SK-N-SH (cell line): ENCODE measurements around the gene PPARD.

Experiments used
- CHD2 ChIP-seq: fragments of 150-350 bp; IDR thresholded peaks from 2 replicates; pipeline ENCODE4 v1.6.1; 2018; ENCODE audit warnings: low read length; ENCODE audit not compliant: partially characterized antibody
- CTCF ChIP-seq: fragments of 200-600 bp; sonication (generic); IDR thresholded peaks from 2 replicates; pipeline ENCODE4 v1.6.1; 2017; ENCODE audit warnings: antibody characterized with exemption, mild to moderate bottlenecking, moderate library complexity
- EP300 ChIP-seq, 2 experiments: IDR thresholded peaks; 2 replicates each; pipeline versions ENCODE4 v1.4.0 to v1.6.1; 2012; ENCODE audit warnings: borderline replicate concordance in 1 of 2, low read depth in 1 of 2, low read length in 1 of 2
- FOSL2 ChIP-seq: IDR thresholded peaks from 2 replicates; pipeline ENCODE4 v1.4.0; 2012; ENCODE audit warnings: low read depth, mild to moderate bottlenecking, moderate library complexity, borderline replicate concordance
- JUND ChIP-seq: IDR thresholded peaks from 2 replicates; pipeline ENCODE4 v1.4.0; 2012
- MXI1 ChIP-seq: IDR thresholded peaks from 2 replicates; pipeline ENCODE4 v1.6.1; 2012; ENCODE audit warnings: mild to moderate bottlenecking, low read depth, low read length, improper control_type of control experiment
- POLR2AphosphoS5 ChIP-seq: IDR thresholded peaks from 2 replicates; pipeline ENCODE4 v1.6.1; 2012; ENCODE audit warnings: low read depth, low read length
- REST ChIP-seq: IDR thresholded peaks from 2 replicates; pipeline ENCODE4 v1.6.1; 2012; ENCODE audit warnings: mild to moderate bottlenecking, low read depth, low read length, moderate library complexity
- TAF1 ChIP-seq: IDR thresholded peaks from 2 replicates; pipeline ENCODE4 v1.6.1; 2012; ENCODE audit warnings: low read depth, mild to moderate bottlenecking, low read length, moderate library complexity, borderline replicate concordance
- TCF12 ChIP-seq: IDR thresholded peaks from 2 replicates; pipeline ENCODE4 v1.4.0; 2012
- TF ChIP-seq, protein P1 (sequence below): fragments of 150-350 bp; IDR thresholded peaks from 2 replicates; pipeline ENCODE4 v1.6.1; 2017; ENCODE audit warnings: antibody characterized with exemption, low read length, low read depth, borderline replicate concordance
- TF ChIP-seq, protein P2 (sequence below): IDR thresholded peaks from 2 replicates; pipeline ENCODE4 v1.4.0; 2012; ENCODE audit warnings: low read depth
- TF ChIP-seq, protein P3 (sequence below): IDR thresholded peaks from 2 replicates; pipeline ENCODE4 v1.4.0; 2012; ENCODE audit warnings: low read depth, borderline replicate concordance

- TF ChIP-seq CTCF, result no peak
- TF ChIP-seq REST, result no peak
- TF ChIP-seq EP300 (IDR thresholded peaks at IDR 0.05; ENCODE audit: borderline replicate concordance in 1 of 2, low read depth in 1 of 2, low read length in 1 of 2), result no peak
- TF ChIP-seq, protein P1, sequence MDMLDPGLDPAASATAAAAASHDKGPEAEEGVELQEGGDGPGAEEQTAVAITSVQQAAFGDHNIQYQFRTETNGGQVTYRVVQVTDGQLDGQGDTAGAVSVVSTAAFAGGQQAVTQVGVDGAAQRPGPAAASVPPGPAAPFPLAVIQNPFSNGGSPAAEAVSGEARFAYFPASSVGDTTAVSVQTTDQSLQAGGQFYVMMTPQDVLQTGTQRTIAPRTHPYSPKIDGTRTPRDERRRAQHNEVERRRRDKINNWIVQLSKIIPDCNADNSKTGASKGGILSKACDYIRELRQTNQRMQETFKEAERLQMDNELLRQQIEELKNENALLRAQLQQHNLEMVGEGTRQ, result no peak
- TF ChIP-seq JUND, result no peak
- no peak for TF ChIP-seq TCF12
- TF ChIP-seq, protein P2, sequence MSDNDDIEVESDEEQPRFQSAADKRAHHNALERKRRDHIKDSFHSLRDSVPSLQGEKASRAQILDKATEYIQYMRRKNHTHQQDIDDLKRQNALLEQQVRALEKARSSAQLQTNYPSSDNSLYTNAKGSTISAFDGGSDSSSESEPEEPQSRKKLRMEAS, result no peak
- no peak for TF ChIP-seq CHD2
- TF ChIP-seq, protein P3, sequence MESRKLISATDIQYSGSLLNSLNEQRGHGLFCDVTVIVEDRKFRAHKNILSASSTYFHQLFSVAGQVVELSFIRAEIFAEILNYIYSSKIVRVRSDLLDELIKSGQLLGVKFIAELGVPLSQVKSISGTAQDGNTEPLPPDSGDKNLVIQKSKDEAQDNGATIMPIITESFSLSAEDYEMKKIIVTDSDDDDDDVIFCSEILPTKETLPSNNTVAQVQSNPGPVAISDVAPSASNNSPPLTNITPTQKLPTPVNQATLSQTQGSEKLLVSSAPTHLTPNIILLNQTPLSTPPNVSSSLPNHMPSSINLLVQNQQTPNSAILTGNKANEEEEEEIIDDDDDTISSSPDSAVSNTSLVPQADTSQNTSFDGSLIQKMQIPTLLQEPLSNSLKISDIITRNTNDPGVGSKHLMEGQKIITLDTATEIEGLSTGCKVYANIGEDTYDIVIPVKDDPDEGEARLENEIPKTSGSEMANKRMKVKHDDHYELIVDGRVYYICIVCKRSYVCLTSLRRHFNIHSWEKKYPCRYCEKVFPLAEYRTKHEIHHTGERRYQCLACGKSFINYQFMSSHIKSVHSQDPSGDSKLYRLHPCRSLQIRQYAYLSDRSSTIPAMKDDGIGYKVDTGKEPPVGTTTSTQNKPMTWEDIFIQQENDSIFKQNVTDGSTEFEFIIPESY, result no peak
- no peak for TF ChIP-seq POLR2AphosphoS5
- TF ChIP-seq FOSL2, result no peak
- TF ChIP-seq MXI1, result no peak
- no peak for TF ChIP-seq TAF1
Measured at GRCh38 chr6:35441205-35441604, 98.8 kb downstream of the PPARD start.
